Tibial nerve (tissue), 4 donors: ENCODE data around the gene SLC35F3. TPM values are rescaled to one million over a fixed set of nuclear protein-coding genes. Genes with fewer than 3 reads are reported as not detected.

ENCODE experiments used
- DNase-seq, 2 donors: peaks; one replicate each; pipeline ENCODE4 v3.0.0-alpha.2; 2019; ENCODE audit warnings: low spot score in 2 of 2
- H3K27ac ChIP-seq, 4 donors: fragments of 200-600 bp; sonication (generic) in 3 of 4; one replicate each; pipeline ENCODE4 v1.5.1; 2017 to 2019; ENCODE audit warnings: mild to moderate bottlenecking in 1 of 4
- H3K27me3 ChIP-seq, 2 donors: fragments of 200-600 bp; sonication (generic) in 1 of 2; one replicate each; pipeline versions ENCODE4 v1.5.1 to v1.6.0; 2017 to 2019
- H3K36me3 ChIP-seq, 3 donors: fragments of 200-600 bp; sonication (generic); one replicate each; pipeline ENCODE4 v1.5.1; 2018 to 2019
- H3K4me1 ChIP-seq, 4 donors: fragments of 200-600 bp; sonication (generic) in 3 of 4; one replicate each; pipeline ENCODE4 v1.5.1; 2017 to 2019
- H3K4me3 ChIP-seq, 4 donors: fragments of 200-600 bp; sonication (generic) in 3 of 4; one replicate each; pipeline ENCODE4 v1.5.1; 2017 to 2019; ENCODE audit warnings: mild to moderate bottlenecking in 1 of 4, moderate library complexity in 1 of 4
- H3K9me3 ChIP-seq, 4 donors: fragments of 200-600 bp; sonication (generic) in 3 of 4; one replicate each; pipeline ENCODE4 v1.5.1; 2017 to 2019
- EP300 ChIP-seq, 2 donors: sonication (generic); formaldehyde crosslinking; IDR thresholded peaks; one replicate each; pipeline ENCODE4 v1.6.1; 2017; ENCODE audit warnings: antibody characterized with exemption in 2 of 2, mild to moderate bottlenecking in 1 of 2
- POLR2A ChIP-seq, 2 donors: fragments of 450-650 bp; IDR thresholded peaks; one replicate each; pipeline ENCODE4 v1.6.1; 2017; ENCODE audit warnings: antibody characterized with exemption in 2 of 2, mild to moderate bottlenecking in 2 of 2, moderate library complexity in 2 of 2
- WGBS, 2 donors: methylation state at CpG; one replicate each; pipeline ENCODE4 v1.1.5; 2018; 5-methylcytosine and 5-hydroxymethylcytosine counted together
- total RNA-seq, 4 donors: library from RNA; depleted of rRNA; stranded (reverse); fragments of >200 nt; gene quantifications; one replicate each; pipeline ENCODE4 v1.1.0, GENCODE V29; 2016
- TF ChIP-seq, protein P1 (sequence below), 5 experiments: fragments of 200-600 bp in 3 of 5; fragments of 450-650 bp in 2 of 5; sonication (generic) in 3 of 5; IDR thresholded peaks; one replicate each; pipeline ENCODE4 v1.5.1; 2016 to 2019; ENCODE audit warnings: antibody characterized with exemption in 5 of 5, mild to moderate bottlenecking in 3 of 5, moderate library complexity in 2 of 5

Gene SLC35F3
- total RNA-seq, 4 donors from 2014 or later, result 0.90 TPM; not detected in 3

DNA sequence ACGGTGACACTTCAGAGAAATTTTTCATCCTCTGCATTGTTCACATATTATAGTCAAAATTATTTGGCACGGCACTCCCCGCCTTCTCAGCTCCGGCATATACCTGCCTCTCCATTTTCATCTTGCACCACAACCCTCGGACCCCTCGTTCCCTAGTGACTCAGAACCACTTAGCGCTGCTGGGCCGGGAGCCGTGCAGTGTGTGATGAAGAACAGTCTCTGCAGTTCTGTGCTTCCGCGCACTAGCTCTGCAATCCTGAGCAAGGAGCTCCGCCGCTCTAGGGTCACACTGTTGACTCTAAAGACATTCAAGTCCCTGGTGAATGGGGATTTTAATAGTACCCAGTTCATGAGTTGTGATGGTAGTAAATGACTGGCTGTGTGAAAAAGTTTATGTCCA is 221.2 kb downstream of the SLC35F3 start:
- H3K36me3 ChIP-seq, result no peaks in the 10 kb centered on the region
- DNase-seq, result no peak
- no peak overlapping the region for H3K4me3 ChIP-seq
- TF ChIP-seq POLR2A (IDR thresholded peaks at IDR 0.05) (no peak), EP300 (IDR thresholded peaks at IDR 0.05) (no peak)
- TF ChIP-seq, protein P1, sequence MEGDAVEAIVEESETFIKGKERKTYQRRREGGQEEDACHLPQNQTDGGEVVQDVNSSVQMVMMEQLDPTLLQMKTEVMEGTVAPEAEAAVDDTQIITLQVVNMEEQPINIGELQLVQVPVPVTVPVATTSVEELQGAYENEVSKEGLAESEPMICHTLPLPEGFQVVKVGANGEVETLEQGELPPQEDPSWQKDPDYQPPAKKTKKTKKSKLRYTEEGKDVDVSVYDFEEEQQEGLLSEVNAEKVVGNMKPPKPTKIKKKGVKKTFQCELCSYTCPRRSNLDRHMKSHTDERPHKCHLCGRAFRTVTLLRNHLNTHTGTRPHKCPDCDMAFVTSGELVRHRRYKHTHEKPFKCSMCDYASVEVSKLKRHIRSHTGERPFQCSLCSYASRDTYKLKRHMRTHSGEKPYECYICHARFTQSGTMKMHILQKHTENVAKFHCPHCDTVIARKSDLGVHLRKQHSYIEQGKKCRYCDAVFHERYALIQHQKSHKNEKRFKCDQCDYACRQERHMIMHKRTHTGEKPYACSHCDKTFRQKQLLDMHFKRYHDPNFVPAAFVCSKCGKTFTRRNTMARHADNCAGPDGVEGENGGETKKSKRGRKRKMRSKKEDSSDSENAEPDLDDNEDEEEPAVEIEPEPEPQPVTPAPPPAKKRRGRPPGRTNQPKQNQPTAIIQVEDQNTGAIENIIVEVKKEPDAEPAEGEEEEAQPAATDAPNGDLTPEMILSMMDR (IDR thresholded peaks at IDR 0.05), result no peak
- H3K9me3 ChIP-seq, result no peaks in the 10 kb centered on the region
- H3K27ac ChIP-seq, result no peak overlapping the region
- WGBS, 2 donors, result 51 to 55% methylated on average over 13 of the region's 13 CpGs
- H3K27me3 ChIP-seq, result peaks cover 0 to 33% of the 10 kb centered on the region in 2 donors
- H3K4me1 ChIP-seq, result peaks cover 0 to 4% (median 0%) of the 10 kb centered on the region in 4 donors

DNA sequence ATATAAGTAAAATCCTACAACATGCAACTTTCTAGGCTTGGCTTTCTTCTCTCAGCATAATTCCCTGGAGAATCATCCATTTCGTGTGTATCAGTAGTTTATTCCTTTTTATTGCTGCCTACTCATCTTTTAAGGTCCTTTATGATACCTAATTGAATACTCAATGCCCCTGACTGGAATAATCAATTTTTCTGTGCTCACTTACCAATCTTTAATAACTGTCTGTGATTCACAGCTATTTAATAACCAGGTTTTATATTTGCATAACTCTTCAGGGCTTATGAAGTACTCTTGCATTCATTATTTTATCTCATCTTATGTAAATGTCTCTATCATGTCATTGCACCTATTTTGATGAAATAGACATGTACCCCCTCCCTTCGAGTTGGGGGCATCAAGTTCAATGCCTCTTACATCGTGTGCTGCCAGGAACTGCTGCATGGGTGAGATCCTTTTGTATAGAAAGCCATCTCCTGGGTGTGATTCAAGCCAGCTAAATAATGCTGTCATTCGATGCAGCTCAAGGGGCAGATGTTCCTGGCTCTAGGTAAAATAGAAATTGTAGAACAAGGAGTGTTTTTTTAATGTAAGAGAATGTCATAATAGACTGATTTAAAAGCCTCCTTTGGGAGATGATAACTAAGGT is 222.7 kb downstream of the SLC35F3 start:
- no peak for DNase-seq
- WGBS, 2 donors, result 45 to 50% methylated on average over 4 of the region's 4 CpGs

DNA sequence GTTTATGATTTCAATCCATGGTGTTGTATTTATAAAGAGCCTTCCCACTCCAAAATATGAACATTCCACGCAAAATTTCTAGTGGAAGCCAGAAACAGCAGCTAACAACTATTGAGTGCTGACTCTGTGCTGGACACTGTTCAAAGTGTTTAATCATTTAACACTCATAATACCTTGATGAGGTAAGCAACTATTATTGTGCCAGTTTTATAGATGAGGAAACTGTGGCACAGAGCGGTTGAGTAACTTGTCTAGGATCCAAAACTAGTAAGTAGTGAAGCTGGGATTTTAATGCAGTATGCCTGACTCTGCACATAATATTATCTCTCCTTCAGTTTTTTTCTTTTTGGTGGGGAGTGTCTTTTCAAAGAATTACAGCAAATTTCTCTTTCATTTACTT is 228.3 kb downstream of the SLC35F3 start:
- DNase-seq, result no peak
- Histone ChIP-seq H3K4me3 (no peak overlapping the region), H3K4me1 (no peaks in the 10 kb centered on the region), H3K27ac (no peak overlapping the region), H3K36me3 (no peaks in the 10 kb centered on the region), H3K27me3 (peaks cover 0 to 5% of the 10 kb centered on the region in 2 donors), H3K9me3 (no peaks in the 10 kb centered on the region)
- TF ChIP-seq POLR2A (IDR thresholded peaks at IDR 0.05) (no peak), EP300 (IDR thresholded peaks at IDR 0.05) (no peak)
- TF ChIP-seq, protein P1 (IDR thresholded peaks at IDR 0.05), result no peak
- WGBS, 2 donors, result 94 to 97% methylated on average over 2 of the region's 2 CpGs

More for the DNA sequence above, 222.7 kb downstream of the SLC35F3 start:
- H3K4me1 ChIP-seq, result peaks cover 0 to 4% (median 0%) of the 10 kb centered on the region in 4 donors
- no peak overlapping the region for H3K27ac ChIP-seq
- TF ChIP-seq EP300 (IDR thresholded peaks at IDR 0.05), result no peak
- TF ChIP-seq, protein P1 (IDR thresholded peaks at IDR 0.05), result no peak
- TF ChIP-seq POLR2A (IDR thresholded peaks at IDR 0.05), result no peak
- no peak overlapping the region for H3K4me3 ChIP-seq
- no peaks in the 10 kb centered on the region for H3K9me3 ChIP-seq
- peaks cover 0 to 38% of the 10 kb centered on the region in 2 donors for H3K27me3 ChIP-seq
- no peaks in the 10 kb centered on the region for H3K36me3 ChIP-seq

DNA sequence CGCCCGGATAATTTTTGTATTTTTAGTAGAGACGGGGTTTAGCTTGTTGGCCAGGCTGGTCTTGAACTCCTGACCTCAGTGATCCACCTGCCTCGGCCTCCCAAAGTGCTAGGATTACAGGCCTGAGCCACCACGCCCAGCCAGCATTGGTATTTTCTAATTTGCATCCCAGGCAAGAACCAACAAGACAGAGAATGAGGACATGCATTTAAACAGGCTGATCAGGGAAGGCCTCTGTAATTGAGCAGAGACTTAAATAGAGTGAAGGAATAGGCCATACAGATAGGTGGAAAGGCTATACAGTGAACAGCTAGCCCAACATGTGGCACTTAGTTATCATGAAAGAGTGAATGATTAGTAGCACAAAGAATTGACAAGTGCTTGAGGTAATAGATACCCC is 230.4 kb downstream of the SLC35F3 start:
- DNase-seq, result no peak
- Histone ChIP-seq H3K4me3 (no peak overlapping the region), H3K36me3 (no peaks in the 10 kb centered on the region), H3K4me1 (no peaks in the 10 kb centered on the region), H3K27me3 (peaks cover 0 to 5% of the 10 kb centered on the region in 2 donors), H3K9me3 (no peaks in the 10 kb centered on the region), H3K27ac (no peak overlapping the region)
- 75 to 93% methylated on average over 5 of the region's 5 CpGs for WGBS, 2 donors
- no peak for TF ChIP-seq POLR2A (IDR thresholded peaks at IDR 0.05)
- no peak for TF ChIP-seq EP300 (IDR thresholded peaks at IDR 0.05)
- TF ChIP-seq, protein P1 (IDR thresholded peaks at IDR 0.05), result no peak

DNA sequence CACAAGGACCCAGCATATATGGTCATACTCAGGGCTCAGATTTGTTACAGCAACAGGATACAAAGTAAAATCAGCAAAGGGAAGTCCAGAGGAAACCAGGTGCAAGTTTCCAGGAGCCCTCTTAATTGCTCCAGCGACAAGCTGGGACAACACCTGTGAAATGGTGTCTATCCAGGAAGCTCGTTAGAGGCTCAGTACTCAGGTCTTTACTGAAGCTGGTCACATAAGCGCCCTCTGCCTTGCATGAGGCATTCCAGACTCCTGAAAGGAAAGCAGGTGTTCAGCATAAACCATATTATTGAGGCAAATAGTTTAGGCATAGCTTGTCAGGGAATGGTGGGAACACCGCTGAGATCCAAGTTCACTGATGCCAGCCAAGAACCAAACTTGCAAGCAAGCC is 231.0 kb downstream of the SLC35F3 start:
- no peak for DNase-seq
- H3K27me3 ChIP-seq, result peaks cover 0 to 5% of the 10 kb centered on the region in 2 donors
- no peaks in the 10 kb centered on the region for H3K9me3 ChIP-seq
- TF ChIP-seq, protein P1 (IDR thresholded peaks at IDR 0.05), result no peak
- no peak for TF ChIP-seq POLR2A (IDR thresholded peaks at IDR 0.05)
- no peak for TF ChIP-seq EP300 (IDR thresholded peaks at IDR 0.05)
- H3K27ac ChIP-seq, result no peak overlapping the region
- WGBS, 2 donors, result 42 to 61% methylated on average over 4 of the region's 4 CpGs
- no peaks in the 10 kb centered on the region for H3K36me3 ChIP-seq
- no peaks in the 10 kb centered on the region for H3K4me1 ChIP-seq
- no peak overlapping the region for H3K4me3 ChIP-seq
